ENCODE measurements around the gene CCDC178. TPM values are rescaled to one million over a fixed set of nuclear protein-coding genes. Genes with fewer than 3 reads are reported as not detected.
"Not testable (repeated sequence)": the region's sequence is repeated elsewhere in the genome, so short reads cannot be mapped to it uniquely, and the experiment has no call there.

The CCDC178 gene
- total RNA-seq, 1 donor from 2014 or later, result not detected

DNA sequence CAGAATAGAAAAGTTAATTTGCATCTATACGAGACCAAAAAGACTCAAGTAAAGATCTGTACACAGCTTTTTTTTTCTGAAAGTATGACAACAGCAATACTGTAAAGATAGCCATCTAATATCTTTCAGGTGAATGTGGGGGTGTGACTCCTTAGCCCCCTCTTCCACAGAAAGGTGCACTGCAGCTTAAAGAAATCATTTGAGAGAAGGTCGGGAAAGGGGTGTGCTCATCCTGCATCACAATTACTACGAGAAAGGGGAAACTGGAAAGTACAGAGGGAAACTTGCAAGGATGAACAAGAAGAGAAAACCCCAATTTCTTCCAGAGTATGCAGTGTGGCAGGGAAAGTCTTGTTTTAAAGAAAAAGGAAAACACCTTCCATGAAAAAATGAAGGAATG lies 255.6 kb downstream of the CCDC178 start:
- TF ChIP-seq, protein P1, sequence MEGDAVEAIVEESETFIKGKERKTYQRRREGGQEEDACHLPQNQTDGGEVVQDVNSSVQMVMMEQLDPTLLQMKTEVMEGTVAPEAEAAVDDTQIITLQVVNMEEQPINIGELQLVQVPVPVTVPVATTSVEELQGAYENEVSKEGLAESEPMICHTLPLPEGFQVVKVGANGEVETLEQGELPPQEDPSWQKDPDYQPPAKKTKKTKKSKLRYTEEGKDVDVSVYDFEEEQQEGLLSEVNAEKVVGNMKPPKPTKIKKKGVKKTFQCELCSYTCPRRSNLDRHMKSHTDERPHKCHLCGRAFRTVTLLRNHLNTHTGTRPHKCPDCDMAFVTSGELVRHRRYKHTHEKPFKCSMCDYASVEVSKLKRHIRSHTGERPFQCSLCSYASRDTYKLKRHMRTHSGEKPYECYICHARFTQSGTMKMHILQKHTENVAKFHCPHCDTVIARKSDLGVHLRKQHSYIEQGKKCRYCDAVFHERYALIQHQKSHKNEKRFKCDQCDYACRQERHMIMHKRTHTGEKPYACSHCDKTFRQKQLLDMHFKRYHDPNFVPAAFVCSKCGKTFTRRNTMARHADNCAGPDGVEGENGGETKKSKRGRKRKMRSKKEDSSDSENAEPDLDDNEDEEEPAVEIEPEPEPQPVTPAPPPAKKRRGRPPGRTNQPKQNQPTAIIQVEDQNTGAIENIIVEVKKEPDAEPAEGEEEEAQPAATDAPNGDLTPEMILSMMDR (IDR thresholded peaks at IDR 0.05), result peak; percentile 13
- Mint-ChIP-seq H3K36me3 (ENCODE audit: low read depth) (no peaks in the 10 kb centered on the region), H3K27ac (ENCODE audit: unreplicated experiment) (no peak overlapping the region), H3K9me3 (ENCODE audit: low read depth) (peaks cover under 1% of the 10 kb centered on the region), H3K27me3 (ENCODE audit: low read depth) (peaks cover 2% of the 10 kb centered on the region), H3K4me1 (ENCODE audit: low read depth) (no peaks in the 10 kb centered on the region), H3K4me3 (ENCODE audit: unreplicated experiment) (no peak overlapping the region)
- no peak for DNase-seq (ENCODE audit: low spot score)

DNA sequence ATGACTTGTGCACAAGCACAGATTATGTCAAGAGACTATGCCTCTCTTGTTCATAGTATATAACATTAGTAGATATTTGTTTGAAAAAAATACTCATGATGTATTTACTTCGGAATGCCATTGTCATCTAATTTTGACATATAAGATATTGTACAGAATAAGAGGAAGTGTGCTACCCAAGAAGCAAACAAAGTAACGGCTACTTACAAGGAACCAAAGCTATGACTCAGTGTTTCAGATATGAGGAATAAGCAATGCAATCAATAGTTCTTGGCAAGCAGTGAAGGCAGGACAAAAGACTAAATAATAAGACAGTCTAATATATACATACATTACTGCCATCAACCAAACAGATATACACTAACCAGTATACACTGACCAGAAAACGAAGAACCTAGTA lies 256.3 kb downstream of the CCDC178 start:
- Mint-ChIP-seq H3K9me3 (ENCODE audit: low read depth) (no peaks in the 10 kb centered on the region), H3K36me3 (ENCODE audit: low read depth) (no peaks in the 10 kb centered on the region), H3K4me1 (ENCODE audit: low read depth) (no peaks in the 10 kb centered on the region), H3K27me3 (ENCODE audit: low read depth) (peaks cover 2% of the 10 kb centered on the region), H3K27ac (ENCODE audit: unreplicated experiment) (no peak overlapping the region), H3K4me3 (ENCODE audit: unreplicated experiment) (no peak overlapping the region)
- no peak for DNase-seq (ENCODE audit: low spot score)
- TF ChIP-seq, protein P1 (IDR thresholded peaks at IDR 0.05), result no peak

DNA sequence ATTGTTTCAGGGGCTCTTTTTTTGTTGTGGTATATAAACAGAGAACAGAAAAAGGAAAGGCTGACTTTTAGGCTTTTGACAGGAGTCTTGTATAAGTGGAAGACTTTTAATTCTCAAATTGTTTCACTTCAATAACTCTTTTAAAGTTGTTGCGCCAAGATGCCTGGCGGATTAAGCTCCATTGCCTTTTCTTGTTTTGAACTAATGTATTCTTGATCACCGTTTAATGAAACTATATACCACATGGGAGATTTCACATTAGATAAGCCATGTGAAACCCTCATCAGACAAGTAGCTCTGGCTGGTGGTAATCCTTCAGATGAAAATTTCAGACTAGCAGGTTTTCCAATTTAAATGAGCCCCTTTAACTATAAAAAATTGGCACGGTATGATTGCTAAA lies 257.4 kb downstream of the CCDC178 start:
- H3K4me1 Mint-ChIP-seq (ENCODE audit: low read depth), result no peaks in the 10 kb centered on the region

DNA sequence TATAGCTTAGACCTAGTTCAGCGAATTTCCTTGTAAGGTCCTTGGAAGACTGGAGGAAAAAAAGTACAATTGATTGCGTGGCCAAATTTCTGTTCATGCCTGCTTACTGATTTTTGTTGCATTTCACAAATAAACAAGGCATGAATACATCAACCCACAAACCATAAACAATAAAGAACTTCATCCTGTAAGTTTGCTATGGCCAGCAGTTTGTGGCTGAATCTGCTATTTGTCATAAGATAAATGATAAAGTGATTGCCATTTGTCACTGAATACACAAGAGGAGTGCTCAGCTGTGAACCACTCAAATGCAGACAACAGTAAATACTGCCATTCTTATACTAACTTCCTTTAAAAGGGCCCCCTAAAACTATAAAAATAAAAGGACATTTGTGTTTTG lies 259.5 kb downstream of the CCDC178 start:
- no peak for DNase-seq (ENCODE audit: low spot score)
- H3K9me3 Mint-ChIP-seq (ENCODE audit: low read depth), result no peaks in the 10 kb centered on the region
- no peaks in the 10 kb centered on the region for H3K36me3 Mint-ChIP-seq (ENCODE audit: low read depth)
- H3K27me3 Mint-ChIP-seq (ENCODE audit: low read depth), result peaks cover 2% of the 10 kb centered on the region
- no peak overlapping the region for H3K27ac Mint-ChIP-seq (ENCODE audit: unreplicated experiment)
- H3K4me1 Mint-ChIP-seq (ENCODE audit: low read depth), result no peaks in the 10 kb centered on the region
- TF ChIP-seq, protein P1 (IDR thresholded peaks at IDR 0.05), result no peak
- no peak overlapping the region for H3K4me3 Mint-ChIP-seq (ENCODE audit: unreplicated experiment)

More for the DNA sequence above, 257.4 kb downstream of the CCDC178 start:
- Mint-ChIP-seq H3K4me3 (ENCODE audit: unreplicated experiment) (no peak overlapping the region), H3K27ac (ENCODE audit: unreplicated experiment) (no peak overlapping the region), H3K27me3 (ENCODE audit: low read depth) (peaks cover 2% of the 10 kb centered on the region), H3K9me3 (ENCODE audit: low read depth) (no peaks in the 10 kb centered on the region), H3K36me3 (ENCODE audit: low read depth) (no peaks in the 10 kb centered on the region)
- no peak for DNase-seq (ENCODE audit: low spot score)
- TF ChIP-seq, protein P1 (IDR thresholded peaks at IDR 0.05), result no peak

DNA sequence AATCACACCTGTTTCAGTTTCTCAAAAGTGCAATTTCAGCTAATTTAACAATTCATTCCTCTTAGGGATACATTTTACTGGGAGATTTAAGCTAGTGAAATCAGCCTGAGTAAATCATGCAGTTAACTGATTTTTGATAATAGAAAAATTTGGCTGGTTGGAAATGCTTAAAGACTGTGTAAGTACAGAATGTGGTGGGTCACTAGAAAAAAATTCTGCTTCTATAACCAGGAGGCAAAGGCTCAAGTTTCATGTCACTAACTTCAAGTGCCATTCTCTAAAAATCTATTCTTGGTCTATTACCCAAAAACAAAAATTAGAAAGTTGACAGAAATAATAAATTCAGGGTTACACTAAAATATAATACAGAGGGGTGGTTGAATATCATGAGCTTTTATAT lies 271.3 kb downstream of the CCDC178 start:
- Mint-ChIP-seq H3K36me3 (ENCODE audit: low read depth) (no peaks in the 10 kb centered on the region), H3K27me3 (ENCODE audit: low read depth) (no peaks in the 10 kb centered on the region), H3K4me3 (ENCODE audit: unreplicated experiment) (no peak overlapping the region), H3K27ac (ENCODE audit: unreplicated experiment) (no peak overlapping the region), H3K9me3 (ENCODE audit: low read depth) (no peaks in the 10 kb centered on the region), H3K4me1 (ENCODE audit: low read depth) (no peaks in the 10 kb centered on the region)
- TF ChIP-seq, protein P1 (IDR thresholded peaks at IDR 0.05), result no peak
- DNase-seq (ENCODE audit: low spot score), result no peak

DNA sequence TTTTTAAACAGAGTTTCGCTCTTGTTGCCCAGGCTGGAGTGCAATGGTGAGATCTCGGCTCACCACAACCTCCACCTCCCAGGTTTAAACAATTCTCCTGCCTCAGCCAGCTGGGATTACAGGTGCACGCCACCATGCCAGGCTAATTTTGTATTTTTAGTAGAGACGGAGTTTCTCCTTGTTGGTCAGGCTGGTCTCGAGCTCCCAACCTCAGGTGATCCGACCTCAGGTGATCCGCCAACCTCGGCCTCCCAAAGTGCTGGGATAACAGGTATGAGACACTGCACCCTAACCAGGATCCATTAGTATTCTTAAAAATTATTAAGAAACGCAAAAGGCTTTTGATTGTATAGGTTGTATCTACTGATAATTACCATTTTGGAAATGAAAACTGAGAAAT lies 276.4 kb downstream of the CCDC178 start:
- H3K4me1 Mint-ChIP-seq (ENCODE audit: low read depth), result peaks cover 11% of the 10 kb centered on the region
- not testable (repeated sequence) for H3K27me3 Mint-ChIP-seq (ENCODE audit: low read depth); H3K9me3 Mint-ChIP-seq (ENCODE audit: low read depth); H3K27ac Mint-ChIP-seq (ENCODE audit: unreplicated experiment); H3K36me3 Mint-ChIP-seq (ENCODE audit: low read depth); H3K4me3 Mint-ChIP-seq (ENCODE audit: unreplicated experiment); DNase-seq (ENCODE audit: low spot score)
